GM19395 (cell line): ENCODE measurements around the gene PDIA4.
"Not testable (repeated sequence)": the region's sequence is repeated elsewhere in the genome, so short reads cannot be mapped to it uniquely, and the experiment has no call there.

ENCODE experiments used
- ATAC-seq: cut with Tn5 transposase; IDR thresholded peaks from one replicate; pipeline ENCODE4 v1.9.1; 2021; ENCODE audit warnings: mild to moderate bottlenecking, moderate library complexity; ENCODE audit not compliant: unreplicated experiment

The PDIA4 gene, protein sequence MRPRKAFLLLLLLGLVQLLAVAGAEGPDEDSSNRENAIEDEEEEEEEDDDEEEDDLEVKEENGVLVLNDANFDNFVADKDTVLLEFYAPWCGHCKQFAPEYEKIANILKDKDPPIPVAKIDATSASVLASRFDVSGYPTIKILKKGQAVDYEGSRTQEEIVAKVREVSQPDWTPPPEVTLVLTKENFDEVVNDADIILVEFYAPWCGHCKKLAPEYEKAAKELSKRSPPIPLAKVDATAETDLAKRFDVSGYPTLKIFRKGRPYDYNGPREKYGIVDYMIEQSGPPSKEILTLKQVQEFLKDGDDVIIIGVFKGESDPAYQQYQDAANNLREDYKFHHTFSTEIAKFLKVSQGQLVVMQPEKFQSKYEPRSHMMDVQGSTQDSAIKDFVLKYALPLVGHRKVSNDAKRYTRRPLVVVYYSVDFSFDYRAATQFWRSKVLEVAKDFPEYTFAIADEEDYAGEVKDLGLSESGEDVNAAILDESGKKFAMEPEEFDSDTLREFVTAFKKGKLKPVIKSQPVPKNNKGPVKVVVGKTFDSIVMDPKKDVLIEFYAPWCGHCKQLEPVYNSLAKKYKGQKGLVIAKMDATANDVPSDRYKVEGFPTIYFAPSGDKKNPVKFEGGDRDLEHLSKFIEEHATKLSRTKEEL

DNA sequence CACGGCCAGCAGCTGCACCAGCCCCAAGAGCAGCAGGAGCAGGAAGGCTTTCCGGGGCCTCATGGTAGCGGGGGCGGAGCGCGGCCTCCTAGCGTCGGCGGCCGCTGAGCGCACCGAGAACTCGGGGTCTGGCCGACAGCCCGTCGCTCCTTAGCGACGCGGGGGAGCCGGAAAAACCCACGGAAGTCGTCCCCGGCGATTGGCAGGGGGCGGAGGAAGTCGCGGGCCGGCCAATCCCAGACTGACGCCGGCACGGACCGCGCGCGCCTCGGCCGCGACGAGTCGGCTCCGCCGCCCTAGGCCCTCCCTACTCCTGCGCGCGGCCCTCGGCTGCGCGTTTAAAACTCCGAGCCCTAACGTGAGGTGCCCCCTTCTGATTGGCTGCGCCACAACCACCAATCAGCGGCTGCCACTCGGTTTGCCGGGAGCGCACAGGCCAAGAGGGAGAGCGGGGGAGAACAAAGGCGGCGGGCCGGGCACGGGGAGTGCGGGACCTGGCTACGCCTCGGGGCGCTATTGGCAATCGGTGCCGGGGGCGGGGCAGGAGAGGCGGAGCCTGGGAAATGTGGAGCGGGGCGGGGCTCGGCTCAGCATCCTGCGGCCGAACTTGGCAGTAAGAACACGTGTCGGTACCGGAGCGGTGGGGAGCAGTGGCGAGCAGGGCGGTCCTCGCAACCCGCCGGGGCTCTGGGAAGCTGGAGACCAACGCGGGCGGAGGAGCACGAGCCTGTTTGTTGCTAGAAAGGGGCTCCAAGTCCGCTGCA lies at the start of gene PDIA4:
TSS of gene PDIA4 (minus strand) at position 160 of the 764 bp plus-strand sequence. CDS start at position 63, 97 bp downstream.
- peak; percentile 95 for ATAC-seq

DNA sequence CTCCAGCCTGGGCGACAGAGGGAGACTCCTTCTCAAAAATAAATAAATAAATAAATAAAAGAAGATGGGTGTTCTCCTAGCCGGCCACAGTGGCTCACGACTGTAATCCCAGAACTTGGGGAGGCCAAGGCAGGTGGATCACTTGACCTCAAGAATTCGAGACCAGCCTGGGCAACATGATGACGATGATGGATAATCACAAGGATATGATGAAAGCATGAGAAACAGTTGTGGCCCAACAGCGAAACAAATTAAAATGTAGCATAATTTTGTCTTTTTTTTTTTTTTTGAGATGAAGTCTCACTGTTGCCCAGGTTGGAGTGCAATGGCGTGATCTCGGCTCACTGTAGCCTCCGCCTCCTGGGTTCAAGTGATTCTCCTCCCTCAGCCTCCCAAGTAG lies 49.3 kb upstream of the PDIA4 start:
- ATAC-seq = no peak

DNA sequence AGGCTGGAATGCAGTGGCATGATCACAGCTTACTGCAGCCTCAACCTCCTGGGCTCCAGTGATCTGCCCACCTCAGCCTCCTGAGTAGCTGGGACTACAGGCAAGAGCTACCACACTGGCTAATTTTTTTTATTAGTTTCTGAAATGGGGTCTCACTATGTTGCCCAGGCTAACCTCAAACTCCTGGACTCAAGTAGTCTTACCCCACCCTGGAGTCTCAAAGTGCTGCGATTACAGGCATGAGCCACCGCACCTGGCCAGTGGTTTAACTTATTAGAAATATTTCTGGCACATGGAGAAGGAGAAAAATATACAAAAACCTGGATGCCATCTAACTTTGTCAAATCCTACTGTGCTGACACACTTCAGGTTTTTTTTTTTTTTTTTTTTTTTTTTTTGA lies 47.0 kb upstream of the PDIA4 start:
- ATAC-seq = no peak

DNA sequence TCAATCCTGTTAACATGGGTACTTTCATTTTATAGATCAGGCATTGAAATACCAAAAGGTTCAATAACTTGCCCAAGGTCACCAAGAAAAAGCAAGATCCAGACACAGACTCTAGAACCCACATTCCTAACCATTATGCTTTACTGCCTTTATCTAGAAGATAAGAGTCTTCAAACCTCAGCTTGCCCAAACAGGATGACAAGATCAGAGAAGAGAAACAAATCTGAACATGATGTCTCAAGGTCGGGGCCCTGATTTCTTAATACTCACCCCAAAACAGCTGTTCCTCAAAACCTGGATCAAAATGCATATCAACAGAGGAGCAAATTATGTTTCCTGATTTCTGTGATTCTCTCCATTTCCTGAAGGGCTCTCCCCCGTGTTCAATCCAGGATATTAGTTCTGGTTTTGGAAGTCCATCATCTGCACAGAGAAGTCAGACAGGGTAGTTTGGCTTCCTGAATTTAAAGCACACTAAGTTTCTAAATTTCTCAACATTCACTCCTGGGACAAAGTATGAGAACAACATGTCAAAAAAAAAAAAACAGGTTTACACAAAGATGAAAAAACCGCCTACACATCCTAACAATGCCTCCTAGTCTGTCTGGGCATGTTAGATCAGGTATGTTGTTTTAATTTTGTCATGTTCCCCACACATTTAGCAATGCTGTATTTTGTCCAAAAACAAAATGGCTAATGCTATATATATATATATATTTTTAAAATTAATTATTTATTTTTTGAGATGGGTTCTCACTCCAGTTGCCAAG lies 46.0 kb upstream of the PDIA4 start:
- ATAC-seq = no peak

DNA sequence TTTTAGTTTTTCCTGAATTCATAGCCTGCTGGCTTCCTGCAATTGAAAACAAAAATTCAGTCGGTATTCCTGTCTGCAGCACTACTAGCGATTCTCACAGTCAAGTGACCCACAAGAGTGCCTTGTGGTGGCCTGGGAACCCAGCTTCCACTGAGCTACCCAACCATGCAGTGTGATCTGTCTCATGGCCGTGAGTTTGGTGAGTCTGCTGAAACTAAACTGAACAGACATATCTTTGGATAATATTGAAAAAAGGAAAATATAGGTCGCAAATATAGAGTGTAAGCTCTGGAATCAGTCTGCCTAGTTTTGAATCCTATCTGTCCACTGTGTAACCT lies 44.1 kb upstream of the PDIA4 start:
- no peak for ATAC-seq

DNA sequence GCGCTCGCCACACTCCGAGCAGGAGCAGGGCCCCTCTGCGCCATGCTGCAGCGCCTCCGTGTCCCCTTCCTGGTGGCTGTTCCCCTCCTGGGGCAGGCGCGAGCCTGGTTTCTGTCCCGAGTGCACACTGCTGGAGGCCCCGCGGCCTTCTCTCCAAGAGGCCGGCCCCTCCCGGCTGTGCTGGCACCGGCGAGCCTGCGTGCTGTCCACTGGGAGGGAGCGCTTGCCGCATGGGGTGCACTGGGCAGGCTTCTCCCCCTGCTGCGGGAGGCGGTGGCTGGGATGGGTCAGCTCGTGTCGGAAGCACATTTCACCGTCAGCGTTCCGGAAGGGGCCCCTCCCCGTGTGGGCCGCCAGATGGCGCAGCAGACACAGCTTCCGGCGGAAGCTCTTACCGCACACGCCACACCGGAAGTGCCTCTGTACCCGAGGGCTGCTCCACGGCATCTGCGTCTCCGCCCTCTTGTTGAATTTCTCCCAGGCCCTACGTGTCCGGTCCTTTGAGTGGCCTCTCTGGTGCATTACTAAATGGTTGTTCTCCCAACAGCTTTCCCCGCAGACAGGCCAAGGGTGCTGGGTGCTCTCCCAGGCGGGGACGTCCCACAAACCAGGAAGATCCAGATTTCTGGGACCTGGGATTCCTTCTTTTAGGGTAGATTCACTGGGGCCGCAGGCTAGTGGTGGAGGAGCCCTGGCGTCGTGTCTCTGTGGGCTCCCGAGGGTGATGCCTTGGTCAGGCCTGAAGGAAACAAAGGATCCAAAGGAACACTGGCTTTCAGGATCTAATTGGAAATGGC lies 43.5 kb upstream of the PDIA4 start:
- no peak for ATAC-seq

DNA sequence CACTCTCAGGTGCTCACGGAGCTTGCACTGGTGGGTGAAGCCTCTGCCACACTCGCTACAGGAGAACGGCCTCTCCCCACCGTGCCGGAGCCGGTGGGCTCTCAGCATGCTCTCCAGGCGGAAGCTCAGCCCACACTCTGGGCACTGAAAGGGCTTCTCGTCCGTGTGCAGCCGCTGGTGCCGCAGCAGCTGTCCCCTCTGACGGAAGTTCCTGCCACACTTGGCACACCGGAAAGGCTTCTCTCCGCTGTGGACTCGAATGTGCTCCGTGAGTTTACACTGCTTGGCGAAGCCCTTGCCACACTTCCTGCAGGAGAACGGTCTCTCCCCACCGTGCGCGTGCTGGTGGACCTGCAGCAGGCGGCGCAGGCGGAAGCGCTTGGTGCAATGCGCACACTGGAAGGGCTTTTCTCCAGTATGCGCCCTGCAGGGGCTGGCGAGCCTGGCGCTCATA lies 42.9 kb upstream of the PDIA4 start:
- ATAC-seq = no peak

DNA sequence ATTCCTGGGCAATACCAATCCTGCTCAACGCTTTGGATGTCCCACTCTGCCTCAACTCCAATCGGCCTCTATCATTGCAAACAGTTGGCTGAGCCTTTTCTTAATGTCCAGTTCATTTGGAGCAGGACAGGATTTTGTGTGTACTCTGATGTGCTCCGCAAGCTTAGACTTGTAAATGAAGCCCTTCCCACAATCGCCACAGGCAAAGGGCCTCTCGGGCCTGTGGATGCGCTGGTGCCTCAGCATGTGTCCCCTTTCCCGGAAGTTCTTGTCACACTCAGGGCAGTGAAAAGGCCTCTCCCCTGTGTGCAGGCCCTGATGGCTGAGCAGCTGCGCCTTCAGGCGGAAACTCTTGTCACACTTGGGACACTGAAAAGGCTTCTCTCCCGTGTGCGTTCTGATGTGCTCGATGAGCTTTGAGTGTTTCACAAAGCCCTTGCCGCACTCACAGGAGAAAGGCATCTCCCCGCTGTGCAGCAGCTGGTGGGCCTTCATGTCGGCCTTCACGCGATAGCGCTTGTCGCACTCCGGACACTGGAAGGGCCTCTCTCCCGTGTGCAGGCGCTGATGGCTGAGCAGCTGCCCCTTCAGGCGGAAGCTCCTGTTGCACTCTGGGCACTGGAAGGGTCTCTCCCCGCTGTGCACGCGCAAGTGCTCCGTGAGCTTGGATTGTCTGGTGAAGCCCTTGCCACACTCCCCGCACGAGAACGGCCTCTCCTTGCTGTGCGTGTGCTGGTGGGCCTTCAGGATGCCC lies 42.2 kb upstream of the PDIA4 start:
- ATAC-seq = no peak

DNA sequence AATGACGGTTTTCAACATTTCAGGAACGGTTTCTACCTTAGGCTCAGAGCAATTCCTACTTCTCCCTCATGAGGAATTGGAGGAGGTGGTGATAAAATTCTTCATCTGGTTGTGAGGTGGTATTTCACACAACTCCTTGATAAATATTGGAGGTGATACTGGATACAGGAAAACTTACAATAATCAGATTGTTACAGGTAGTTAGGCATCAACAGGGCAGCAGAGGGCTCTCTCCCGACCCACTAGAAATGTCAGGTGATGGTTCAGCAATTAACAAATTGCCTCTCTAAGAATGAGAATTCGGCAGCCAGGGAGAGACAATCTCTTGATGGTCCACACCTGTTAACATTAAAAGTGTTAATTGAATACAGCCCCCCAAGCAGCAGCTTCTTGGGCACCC lies 39.6 kb upstream of the PDIA4 start:
- no peak for ATAC-seq

DNA sequence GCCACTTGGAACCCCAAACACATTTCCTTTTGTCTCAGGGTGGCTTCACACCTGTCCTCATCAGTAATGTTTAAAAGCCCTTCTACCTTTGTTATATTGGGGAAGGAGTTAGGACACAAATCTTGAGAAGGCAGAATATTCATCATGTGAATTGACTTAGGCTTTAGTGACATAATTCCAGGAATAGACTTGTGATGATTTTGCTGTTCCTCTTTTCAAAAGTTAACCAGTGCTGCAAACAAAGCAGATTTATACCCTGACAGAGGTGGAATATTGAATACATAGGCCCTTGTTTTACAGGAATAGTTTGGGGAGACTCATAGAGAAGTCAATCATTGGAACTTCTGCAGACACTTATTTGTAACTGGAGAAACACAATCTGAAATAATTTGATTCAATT lies 35.2 kb upstream of the PDIA4 start:
- ATAC-seq = no peak

DNA sequence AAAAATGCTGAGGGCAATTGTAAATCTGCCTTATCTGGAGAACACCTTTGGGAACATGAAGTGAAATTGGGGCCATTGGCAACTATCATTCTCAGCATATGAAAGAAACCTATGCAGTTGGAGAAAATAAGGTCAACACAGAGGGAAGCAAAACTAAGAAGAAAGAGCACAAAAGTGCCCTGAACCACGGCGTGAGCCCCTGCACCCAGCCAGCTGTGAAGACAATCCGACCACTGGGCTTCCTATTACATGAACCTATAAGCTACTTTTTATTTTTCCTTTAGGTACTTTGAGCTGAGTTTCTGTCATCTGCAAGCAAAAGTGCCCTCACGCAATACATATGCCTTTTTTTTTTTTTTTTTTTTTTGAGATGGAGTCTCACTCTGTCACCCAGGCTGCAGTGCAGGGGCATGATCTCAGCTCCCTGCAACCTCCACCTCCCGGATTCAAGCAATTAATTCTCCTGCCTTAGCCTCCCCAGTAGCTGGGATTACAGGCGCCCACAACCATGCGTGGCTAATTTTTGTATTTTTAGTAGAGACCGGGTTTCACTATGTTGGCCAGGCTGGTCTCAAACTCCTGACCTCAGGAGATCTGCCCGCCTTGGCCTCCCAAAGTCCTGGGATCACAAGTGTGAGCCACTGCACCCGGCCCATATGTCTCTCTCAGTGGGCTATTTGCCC lies 34.1 kb upstream of the PDIA4 start:
- ATAC-seq = not testable (repeated sequence)

DNA sequence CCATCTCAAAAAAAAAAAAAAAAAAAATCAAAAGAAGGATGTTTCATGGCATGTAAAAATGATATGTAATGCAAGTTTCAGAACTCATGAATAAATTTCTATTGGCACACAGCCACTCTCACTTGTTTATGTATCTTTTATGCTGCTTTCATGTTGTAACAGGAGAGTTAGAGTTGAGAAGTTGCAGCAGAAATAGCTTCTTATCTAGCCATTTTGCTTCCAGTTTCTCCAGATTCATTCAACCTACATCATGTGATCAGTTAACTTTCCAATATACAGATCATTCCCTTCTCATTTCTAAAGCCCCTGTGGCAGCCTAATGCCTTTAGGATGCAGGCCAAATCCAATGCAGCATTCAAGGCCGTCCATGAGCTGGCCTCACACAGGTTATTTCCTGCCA lies 31.9 kb upstream of the PDIA4 start:
- no peak for ATAC-seq

DNA sequence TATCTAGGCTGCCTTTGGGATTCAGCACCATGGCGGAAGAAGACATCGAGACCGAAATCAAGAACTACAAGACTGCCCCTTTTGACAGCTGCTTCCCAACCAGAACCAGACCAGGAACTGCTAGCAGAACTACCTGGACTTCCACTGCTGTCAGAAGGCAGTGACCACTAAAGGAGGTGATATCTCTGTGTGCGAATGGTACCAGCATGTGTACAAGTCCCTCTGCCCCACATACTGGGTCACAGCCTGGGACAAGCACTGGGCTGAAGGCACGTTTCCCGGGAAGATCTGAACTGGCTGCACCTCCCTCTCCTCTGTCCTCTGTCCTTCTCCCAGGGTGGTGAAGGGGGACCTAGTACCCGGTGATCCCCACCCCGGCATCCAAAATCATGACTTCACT lies 25.6 kb upstream of the PDIA4 start:
- no peak for ATAC-seq

DNA sequence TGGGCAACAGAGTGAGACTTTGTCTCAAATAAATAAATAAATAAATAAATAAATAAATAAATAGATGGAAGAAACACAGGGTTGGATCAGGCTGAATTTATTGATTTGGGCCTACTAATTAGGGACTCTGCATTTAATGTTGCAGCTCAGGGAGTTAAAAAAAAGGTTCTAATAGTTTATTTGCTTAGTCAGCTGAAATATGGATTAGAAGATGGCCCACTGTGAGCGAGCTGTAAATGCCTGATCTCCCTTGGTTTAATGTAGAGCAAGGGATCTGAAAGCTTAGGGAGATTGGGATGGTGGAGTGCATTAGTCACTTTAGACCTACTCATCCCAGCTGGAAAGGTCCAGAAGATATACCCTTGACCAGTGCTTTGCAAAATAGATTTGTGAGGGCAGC lies 25.1 kb upstream of the PDIA4 start:
- no peak for ATAC-seq

DNA sequence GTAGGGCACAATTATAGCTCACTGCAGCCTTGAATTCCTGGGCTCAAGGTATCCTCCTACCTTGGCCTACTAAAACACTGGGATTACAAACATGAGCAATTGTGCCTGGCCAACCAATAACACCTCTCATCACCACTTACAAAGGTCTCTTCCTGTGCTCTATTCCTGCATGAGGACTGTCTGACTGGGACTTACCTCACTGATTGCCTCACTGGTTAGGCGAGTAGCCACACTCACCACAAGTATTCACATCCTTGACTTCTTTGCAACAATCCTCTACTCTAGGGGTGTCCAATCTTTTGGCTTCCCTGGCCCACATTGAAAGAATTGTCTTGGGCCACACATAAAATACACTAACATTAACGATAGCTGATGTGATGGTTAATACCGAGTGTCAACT lies 22.6 kb upstream of the PDIA4 start:
- no peak for ATAC-seq

DNA sequence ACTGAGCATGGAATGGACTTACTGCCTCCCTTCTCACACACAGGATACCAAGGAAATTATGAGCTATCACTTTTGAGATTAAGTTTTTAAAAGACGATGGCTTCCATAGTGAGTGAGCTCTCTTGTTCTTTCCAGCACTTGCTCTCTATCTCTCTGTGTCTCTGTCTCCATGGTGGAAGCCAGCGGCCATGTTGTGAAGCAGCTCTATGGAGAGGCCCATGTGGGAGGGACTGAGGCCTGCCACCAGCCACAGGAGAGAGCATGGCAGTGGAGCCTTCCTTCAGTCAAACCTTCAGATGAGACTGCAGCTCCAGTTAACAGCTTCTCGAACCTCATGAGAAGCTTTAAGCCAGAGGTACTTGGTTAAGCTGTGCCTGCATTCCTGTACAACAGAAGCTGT lies 20.5 kb upstream of the PDIA4 start:
- ATAC-seq = no peak

DNA sequence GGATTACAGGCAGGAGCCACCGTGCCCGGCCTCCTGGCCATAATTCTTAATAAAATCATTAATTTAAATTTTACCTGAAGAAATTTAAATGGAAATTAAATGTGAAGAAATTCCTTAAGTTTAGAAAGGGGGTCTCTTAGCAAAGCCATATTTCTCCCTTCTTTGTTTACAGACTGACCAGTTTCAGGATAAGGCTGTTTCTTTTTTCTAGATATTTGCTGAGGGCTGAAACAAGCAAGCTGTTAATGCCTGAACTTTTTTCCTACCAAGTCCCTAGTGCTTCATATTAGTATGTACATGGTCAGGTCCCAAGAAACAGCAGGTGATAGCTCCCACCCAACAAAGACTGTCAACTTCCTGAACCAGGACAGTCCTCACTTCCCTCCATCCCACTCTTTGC lies 18.1 kb upstream of the PDIA4 start:
- ATAC-seq = no peak

DNA sequence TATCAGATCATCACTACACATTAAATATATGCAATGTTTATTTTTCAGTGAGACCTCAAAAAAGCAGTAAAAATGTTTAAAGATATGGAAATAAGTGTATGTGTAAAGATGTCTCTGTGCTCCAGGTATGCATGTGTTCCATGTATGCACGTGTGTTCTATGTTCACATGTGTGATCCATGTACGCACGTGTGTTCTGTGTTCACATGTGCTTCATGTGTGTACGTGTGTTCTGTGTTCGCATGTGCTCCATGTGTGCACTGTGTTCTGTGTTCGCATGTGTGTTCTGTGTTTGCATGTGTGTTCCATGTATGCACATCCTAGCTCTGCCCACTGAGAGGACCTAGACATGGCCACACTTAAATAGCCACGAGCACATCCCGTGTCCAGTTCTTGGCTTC lies 15.6 kb upstream of the PDIA4 start:
- ATAC-seq = no peak

DNA sequence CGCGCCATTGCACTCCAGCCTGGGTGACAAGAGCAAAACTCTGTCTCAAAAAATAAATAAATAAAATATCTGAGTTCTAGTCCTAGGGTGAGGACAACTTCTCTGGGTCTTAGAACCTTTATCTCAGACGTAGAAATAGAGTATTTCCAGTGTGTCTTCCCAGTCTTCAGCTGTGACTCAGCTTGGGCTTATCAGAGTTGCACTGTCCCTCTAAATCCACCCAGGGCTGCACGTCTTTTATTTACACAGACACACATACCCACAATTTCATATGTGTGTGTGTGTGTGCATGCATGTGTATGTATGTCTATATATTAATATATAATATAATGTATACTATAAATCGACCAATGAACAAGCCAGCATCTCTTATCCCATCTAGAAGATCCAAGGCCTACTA lies 13.0 kb upstream of the PDIA4 start:
- ATAC-seq = no peak
